ENCODE results near the gene TPSAB1. TPM values are rescaled to one million over a fixed set of nuclear protein-coding genes. Genes with fewer than 3 reads are reported as not detected.
"Not testable (repeated sequence)": the region's sequence is repeated elsewhere in the genome, so short reads cannot be mapped to it uniquely, and the experiment has no call there.

Gene TPSAB1
- total RNA-seq, 1 donor = not detected

DNA sequence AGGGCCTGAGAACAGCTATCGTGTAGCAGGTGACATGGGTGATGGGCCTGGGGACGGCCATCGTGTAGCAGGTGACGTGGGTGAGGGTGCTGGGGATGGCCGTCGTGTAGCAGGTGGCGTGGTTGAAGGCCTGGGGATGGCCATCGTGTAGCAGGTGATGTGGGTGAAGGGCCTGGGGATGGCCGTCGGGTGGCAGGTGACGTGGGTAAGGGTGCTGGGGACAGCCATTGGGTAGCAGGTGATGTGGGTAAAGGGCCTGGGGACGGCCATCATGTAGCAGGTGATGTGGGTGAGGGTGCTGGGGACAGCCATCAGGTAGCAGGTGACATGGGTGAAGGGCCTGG, 30.8 kb downstream of the TPSAB1 start:
- Histone ChIP-seq H3K4me3 (ENCODE audit: insufficient read depth, low read length) (no peak overlapping the region), H3K4me1 (ENCODE audit: insufficient read depth, low read length) (no peaks in the 10 kb centered on the region), H3K27me3 (ENCODE audit: insufficient read depth, low read length) (no peaks in the 10 kb centered on the region), H3K79me2 (ENCODE audit: insufficient read depth, low read length) (no peaks in the 10 kb centered on the region), H3K27ac (ENCODE audit: low read depth, low read length) (no peak overlapping the region), H2AFZ (ENCODE audit: low read length) (no peak overlapping the region), H3K9me3 (ENCODE audit: low read depth, low read length) (no peaks in the 10 kb centered on the region), H3K36me3 (ENCODE audit: insufficient read depth, low read length) (no peaks in the 10 kb centered on the region), H4K20me1 (ENCODE audit: insufficient read depth, low read length) (no peaks in the 10 kb centered on the region), H3K4me2 (ENCODE audit: insufficient read depth, low read length) (no peak overlapping the region)
- DNase-seq (ENCODE audit: insufficient read length, low spot score, missing footprints) = no peak
- TF ChIP-seq, protein P1, sequence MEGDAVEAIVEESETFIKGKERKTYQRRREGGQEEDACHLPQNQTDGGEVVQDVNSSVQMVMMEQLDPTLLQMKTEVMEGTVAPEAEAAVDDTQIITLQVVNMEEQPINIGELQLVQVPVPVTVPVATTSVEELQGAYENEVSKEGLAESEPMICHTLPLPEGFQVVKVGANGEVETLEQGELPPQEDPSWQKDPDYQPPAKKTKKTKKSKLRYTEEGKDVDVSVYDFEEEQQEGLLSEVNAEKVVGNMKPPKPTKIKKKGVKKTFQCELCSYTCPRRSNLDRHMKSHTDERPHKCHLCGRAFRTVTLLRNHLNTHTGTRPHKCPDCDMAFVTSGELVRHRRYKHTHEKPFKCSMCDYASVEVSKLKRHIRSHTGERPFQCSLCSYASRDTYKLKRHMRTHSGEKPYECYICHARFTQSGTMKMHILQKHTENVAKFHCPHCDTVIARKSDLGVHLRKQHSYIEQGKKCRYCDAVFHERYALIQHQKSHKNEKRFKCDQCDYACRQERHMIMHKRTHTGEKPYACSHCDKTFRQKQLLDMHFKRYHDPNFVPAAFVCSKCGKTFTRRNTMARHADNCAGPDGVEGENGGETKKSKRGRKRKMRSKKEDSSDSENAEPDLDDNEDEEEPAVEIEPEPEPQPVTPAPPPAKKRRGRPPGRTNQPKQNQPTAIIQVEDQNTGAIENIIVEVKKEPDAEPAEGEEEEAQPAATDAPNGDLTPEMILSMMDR (IDR thresholded peaks at IDR 0.05; ENCODE audit: extremely low read depth, low read depth, low read length) = no peak

DNA sequence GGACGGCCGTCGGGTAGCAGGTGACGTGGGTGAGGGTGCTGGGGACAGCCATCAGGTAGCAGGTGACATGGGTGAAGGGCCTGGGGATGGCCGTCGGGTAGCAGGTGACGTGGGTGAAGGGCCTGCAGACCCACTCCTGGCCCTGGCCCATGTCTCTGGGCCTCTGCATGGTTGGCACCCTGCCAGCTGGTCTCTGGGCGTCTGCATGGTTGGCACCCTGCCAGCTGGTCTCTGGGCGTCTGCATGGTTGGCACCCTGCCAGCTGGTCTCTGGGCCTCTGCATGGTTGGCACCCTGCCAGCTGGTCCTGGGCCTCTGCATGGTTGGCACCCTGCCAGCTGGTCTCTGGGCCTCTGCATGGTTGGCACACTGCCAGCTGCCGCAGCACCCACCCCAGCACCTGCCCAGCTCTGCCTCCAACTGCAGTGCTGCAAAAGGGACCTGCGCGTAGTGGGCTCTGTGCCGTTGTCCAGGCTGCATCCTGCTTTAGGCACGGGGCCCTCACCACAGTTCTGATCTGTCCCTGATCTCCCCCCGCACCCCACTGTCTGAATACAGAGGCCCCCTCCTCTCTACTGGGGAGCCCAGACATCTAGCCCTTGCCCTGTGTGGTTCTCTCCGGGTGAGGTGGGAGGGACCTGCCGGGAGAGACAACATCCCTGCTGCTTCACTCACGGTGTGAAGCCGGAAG, 31.4 kb downstream of the TPSAB1 start:
- H3K79me2 ChIP-seq (ENCODE audit: insufficient read depth, low read length); H3K9me3 ChIP-seq (ENCODE audit: low read depth, low read length); H3K27me3 ChIP-seq (ENCODE audit: insufficient read depth, low read length); H3K4me3 ChIP-seq (ENCODE audit: insufficient read depth, low read length); H2AFZ ChIP-seq (ENCODE audit: low read length); H4K20me1 ChIP-seq (ENCODE audit: insufficient read depth, low read length); H3K4me2 ChIP-seq (ENCODE audit: insufficient read depth, low read length); H3K27ac ChIP-seq (ENCODE audit: low read depth, low read length); H3K4me1 ChIP-seq (ENCODE audit: insufficient read depth, low read length); H3K36me3 ChIP-seq (ENCODE audit: insufficient read depth, low read length): not testable (repeated sequence)
- DNase-seq (ENCODE audit: insufficient read length, low spot score, missing footprints) = peak; percentile 91

DNA sequence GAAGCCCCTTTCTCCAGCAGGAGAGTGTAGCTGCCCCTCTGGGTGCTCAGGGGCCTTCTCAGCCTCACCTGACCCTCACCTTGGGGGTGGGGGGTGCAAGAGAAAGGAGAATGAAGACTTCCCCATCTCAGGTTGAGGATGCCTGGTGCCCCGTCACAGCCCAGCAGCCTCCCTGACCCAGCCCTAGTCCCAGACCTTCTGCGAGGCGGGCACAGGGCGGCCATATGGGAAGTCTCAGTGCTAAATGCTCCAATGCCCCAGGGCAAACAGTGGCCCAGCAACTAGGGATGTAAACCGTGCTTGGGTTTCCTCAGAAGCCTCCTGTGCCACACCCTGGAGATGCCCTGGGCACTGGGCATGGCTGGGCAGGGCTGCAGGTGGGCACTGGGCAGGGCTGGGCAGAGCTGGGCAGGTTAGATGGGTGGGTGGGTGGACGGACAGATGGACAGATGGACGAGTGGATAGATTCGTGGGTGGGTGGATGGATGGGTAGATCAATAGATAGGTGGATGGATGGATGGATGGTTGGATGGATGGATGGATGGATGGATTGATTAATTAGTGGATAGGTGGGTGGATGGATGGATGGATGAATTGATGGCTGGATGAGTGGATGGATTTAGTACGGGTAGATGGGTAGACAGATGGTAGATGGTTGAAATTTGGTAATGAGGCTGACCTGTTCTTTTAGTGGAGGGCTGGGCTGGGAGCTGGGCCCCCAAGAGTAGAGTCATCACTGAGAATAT, 32.1 kb downstream of the TPSAB1 start:
- no peaks in the 10 kb centered on the region for H3K9me3 ChIP-seq (ENCODE audit: low read depth, low read length)
- H3K27me3 ChIP-seq (ENCODE audit: insufficient read depth, low read length) = peaks cover under 1% of the 10 kb centered on the region
- H2AFZ ChIP-seq (ENCODE audit: low read length) = no peak overlapping the region
- H3K4me3 ChIP-seq (ENCODE audit: insufficient read depth, low read length) = no peak overlapping the region
- no peaks in the 10 kb centered on the region for H3K36me3 ChIP-seq (ENCODE audit: insufficient read depth, low read length)
- no peaks in the 10 kb centered on the region for H3K4me1 ChIP-seq (ENCODE audit: insufficient read depth, low read length)
- H3K4me2 ChIP-seq (ENCODE audit: insufficient read depth, low read length) = no peak overlapping the region
- no peaks in the 10 kb centered on the region for H4K20me1 ChIP-seq (ENCODE audit: insufficient read depth, low read length)
- no peak for DNase-seq (ENCODE audit: insufficient read length, low spot score, missing footprints)
- TF ChIP-seq, protein P1 (IDR thresholded peaks at IDR 0.05; ENCODE audit: extremely low read depth, low read depth, low read length) = no peak
- H3K27ac ChIP-seq (ENCODE audit: low read depth, low read length) = no peak overlapping the region
- no peaks in the 10 kb centered on the region for H3K79me2 ChIP-seq (ENCODE audit: insufficient read depth, low read length)

DNA sequence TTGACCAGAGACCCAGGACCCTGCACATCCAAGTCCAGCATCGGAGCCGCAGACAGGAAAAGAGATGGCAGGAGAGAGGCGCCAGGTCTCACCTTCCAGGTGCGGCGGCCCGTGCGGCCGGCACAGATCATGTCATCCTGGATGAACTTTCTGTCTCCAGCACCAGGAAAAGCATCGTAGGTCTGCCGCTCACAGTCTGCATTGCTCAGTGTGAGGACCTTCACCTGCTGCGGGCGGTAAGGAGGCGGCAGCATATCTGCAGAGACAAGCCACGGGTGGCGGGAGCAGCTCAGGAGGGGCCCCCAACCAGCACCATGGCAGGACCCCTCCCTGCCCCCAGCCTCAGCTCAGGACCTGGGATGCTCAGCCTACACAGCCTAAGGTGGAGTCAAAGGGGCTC, 33.3 kb downstream of the TPSAB1 start:
- Histone ChIP-seq H3K79me2 (ENCODE audit: insufficient read depth, low read length) (no peaks in the 10 kb centered on the region), H3K4me1 (ENCODE audit: insufficient read depth, low read length) (no peaks in the 10 kb centered on the region), H3K36me3 (ENCODE audit: insufficient read depth, low read length) (no peaks in the 10 kb centered on the region), H3K4me2 (ENCODE audit: insufficient read depth, low read length) (no peak overlapping the region), H4K20me1 (ENCODE audit: insufficient read depth, low read length) (no peaks in the 10 kb centered on the region), H3K4me3 (ENCODE audit: insufficient read depth, low read length) (no peak overlapping the region), H3K27me3 (ENCODE audit: insufficient read depth, low read length) (peaks cover 9% of the 10 kb centered on the region), H3K9me3 (ENCODE audit: low read depth, low read length) (no peaks in the 10 kb centered on the region), H3K27ac (ENCODE audit: low read depth, low read length) (no peak overlapping the region), H2AFZ (ENCODE audit: low read length) (no peak overlapping the region)
- DNase-seq (ENCODE audit: insufficient read length, low spot score, missing footprints) = no peak
- TF ChIP-seq, protein P1 (IDR thresholded peaks at IDR 0.05; ENCODE audit: extremely low read depth, low read depth, low read length) = no peak
